GM13976 (cell line): ENCODE data around the gene SLC22A17.

Experiments
- DNase-seq: peaks from one replicate; pipeline ENCODE4 v3.0.0; 2012; ENCODE audit warnings: low spot score
- in situ Hi-C: fragments of 300-500 bp; cut with MboI; formaldehyde crosslinking; loops from one replicate; pipeline ENCODE4 v1.12.0; 2022; ENCODE audit warnings: low sequenced_read_pairs, mixed read lengths, inconsistent platforms; ENCODE audit not compliant: unreplicated experiment
- TF ChIP-seq, protein P1 (sequence below): IDR thresholded peaks from 2 replicates; pipeline ENCODE4 v1.5.1; 2012; ENCODE audit warnings: borderline replicate concordance, mild to moderate bottlenecking; ENCODE audit not compliant: insufficient read depth; ENCODE audit errors: extremely low read depth, missing control alignments, control extremely low read depth

The SLC22A17 gene

DNA sequence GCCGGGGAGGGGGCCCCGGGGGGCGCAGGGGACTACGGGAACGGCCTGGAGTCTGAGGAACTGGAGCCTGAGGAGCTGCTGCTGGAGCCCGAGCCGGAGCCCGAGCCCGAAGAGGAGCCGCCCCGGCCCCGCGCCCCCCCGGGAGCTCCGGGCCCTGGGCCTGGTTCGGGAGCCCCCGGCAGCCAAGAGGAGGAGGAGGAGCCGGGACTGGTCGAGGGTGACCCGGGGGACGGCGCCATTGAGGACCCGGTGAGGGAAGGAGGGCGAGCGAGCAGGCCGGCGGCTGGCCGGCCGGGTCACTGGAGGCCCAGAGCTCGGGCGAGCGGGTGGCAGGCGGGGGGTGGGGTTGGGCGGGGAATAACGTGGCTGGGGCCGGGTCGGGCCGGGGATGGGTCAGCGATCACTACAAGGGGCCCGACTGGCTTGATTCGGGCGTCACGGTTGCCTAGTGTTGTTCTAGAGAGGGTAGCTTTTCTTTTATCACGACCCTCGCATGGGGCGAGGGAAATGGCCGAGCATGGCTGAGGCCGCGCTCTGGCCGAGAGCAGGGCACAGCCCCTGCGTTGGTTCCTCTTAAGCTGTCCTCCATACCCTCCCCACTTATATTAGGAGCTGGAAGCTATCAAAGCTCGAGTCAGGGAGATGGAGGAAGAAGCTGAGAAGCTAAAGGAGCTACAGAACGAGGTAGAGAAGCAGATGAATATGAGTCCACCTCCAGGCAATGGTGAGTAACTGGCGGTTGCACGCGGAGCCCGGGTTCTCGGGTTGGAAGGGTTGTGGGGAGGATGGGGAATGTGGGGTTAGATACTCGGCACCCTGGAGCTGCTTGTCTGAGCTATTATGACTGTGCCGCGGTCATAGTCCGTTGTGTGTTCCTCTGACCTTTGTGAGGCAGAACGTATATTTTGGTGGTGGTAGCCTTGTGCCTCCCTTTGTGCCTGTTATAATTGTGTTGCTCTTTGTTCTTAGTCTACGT lies 30.8 kb downstream of the SLC22A17 start:
- TF ChIP-seq, protein P1, sequence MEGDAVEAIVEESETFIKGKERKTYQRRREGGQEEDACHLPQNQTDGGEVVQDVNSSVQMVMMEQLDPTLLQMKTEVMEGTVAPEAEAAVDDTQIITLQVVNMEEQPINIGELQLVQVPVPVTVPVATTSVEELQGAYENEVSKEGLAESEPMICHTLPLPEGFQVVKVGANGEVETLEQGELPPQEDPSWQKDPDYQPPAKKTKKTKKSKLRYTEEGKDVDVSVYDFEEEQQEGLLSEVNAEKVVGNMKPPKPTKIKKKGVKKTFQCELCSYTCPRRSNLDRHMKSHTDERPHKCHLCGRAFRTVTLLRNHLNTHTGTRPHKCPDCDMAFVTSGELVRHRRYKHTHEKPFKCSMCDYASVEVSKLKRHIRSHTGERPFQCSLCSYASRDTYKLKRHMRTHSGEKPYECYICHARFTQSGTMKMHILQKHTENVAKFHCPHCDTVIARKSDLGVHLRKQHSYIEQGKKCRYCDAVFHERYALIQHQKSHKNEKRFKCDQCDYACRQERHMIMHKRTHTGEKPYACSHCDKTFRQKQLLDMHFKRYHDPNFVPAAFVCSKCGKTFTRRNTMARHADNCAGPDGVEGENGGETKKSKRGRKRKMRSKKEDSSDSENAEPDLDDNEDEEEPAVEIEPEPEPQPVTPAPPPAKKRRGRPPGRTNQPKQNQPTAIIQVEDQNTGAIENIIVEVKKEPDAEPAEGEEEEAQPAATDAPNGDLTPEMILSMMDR = no peak
- in situ Hi-C loops = no loop called here
- peak; percentile 56 for DNase-seq

- in situ Hi-C loops = no loop called here
- peak; percentile 96 for DNase-seq
- TF ChIP-seq, protein P1 = no peak
Measured at GRCh38 chr14:23320584-23321571, 31.8 kb downstream of the SLC22A17 start, which contains the start of gene PABPN1. Gene PABPN1, plus strand, starts transcription at chr14:23321457. Its CDS starts 13 bp downstream, at chr14:23321470.

- TF ChIP-seq, protein P1 = no peak
- no peak for DNase-seq
- in situ Hi-C loops = no loop called here
Measured at GRCh38 chr14:23319746-23320583, 32.7 kb downstream of the SLC22A17 start.

- no peak for DNase-seq
- TF ChIP-seq, protein P1 = no peak
- in situ Hi-C loops = no loop called here
Measured at GRCh38 chr14:23316300-23316699, 36.4 kb downstream of the SLC22A17 start.

GRCh38 chr14:23310546-23310945 lies 42.1 kb downstream of the SLC22A17 start:
- no peak for DNase-seq
- TF ChIP-seq, protein P1 = no peak
- in situ Hi-C loops = no loop called here
